GM13977 (cell line): Measurements from ENCODE around the gene PDE4B.

Source experiments
- DNase-seq: peaks from one replicate; pipeline ENCODE4 v3.0.0; 2012; ENCODE audit warnings: low spot score
- in situ Hi-C: fragments of 300-500 bp; cut with MboI; formaldehyde crosslinking; loops from one replicate; pipeline ENCODE4 v1.12.0; 2022; ENCODE audit warnings: low sequenced_read_pairs, low pct_unique_long_range_greater_than_20kb, mixed read lengths, inconsistent platforms; ENCODE audit not compliant: unreplicated experiment
- TF ChIP-seq, protein P1 (sequence below): IDR thresholded peaks from 2 replicates; pipeline ENCODE4 v1.5.1; 2012; ENCODE audit warnings: mild to moderate bottlenecking, control low read depth; ENCODE audit not compliant: insufficient read depth; ENCODE audit errors: extremely low read depth, missing control alignments

PDE4B gene

DNA sequence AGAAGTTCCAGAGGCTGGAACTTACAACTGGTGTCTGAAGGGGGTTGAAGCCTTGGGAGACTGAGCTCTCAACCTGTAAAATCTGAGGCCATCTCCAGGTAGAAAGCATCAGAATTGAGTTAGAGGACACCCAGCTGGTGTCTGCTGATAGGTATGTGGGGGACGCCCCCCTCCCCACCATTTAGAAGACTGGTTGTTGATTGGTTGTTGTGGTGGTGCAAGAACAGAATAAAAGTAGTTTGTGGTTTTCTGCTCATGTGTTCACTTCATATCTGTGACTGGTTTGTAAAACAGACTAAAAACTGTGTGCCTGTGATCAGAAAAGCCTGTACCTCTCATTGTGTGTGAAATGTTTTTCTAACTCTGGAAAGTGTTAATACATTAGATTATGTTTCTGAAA, 33.2 kb upstream of the PDE4B start:
- no peak for DNase-seq
- in situ Hi-C loops: no loop called here
- TF ChIP-seq, protein P1, sequence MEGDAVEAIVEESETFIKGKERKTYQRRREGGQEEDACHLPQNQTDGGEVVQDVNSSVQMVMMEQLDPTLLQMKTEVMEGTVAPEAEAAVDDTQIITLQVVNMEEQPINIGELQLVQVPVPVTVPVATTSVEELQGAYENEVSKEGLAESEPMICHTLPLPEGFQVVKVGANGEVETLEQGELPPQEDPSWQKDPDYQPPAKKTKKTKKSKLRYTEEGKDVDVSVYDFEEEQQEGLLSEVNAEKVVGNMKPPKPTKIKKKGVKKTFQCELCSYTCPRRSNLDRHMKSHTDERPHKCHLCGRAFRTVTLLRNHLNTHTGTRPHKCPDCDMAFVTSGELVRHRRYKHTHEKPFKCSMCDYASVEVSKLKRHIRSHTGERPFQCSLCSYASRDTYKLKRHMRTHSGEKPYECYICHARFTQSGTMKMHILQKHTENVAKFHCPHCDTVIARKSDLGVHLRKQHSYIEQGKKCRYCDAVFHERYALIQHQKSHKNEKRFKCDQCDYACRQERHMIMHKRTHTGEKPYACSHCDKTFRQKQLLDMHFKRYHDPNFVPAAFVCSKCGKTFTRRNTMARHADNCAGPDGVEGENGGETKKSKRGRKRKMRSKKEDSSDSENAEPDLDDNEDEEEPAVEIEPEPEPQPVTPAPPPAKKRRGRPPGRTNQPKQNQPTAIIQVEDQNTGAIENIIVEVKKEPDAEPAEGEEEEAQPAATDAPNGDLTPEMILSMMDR: no peak

DNA sequence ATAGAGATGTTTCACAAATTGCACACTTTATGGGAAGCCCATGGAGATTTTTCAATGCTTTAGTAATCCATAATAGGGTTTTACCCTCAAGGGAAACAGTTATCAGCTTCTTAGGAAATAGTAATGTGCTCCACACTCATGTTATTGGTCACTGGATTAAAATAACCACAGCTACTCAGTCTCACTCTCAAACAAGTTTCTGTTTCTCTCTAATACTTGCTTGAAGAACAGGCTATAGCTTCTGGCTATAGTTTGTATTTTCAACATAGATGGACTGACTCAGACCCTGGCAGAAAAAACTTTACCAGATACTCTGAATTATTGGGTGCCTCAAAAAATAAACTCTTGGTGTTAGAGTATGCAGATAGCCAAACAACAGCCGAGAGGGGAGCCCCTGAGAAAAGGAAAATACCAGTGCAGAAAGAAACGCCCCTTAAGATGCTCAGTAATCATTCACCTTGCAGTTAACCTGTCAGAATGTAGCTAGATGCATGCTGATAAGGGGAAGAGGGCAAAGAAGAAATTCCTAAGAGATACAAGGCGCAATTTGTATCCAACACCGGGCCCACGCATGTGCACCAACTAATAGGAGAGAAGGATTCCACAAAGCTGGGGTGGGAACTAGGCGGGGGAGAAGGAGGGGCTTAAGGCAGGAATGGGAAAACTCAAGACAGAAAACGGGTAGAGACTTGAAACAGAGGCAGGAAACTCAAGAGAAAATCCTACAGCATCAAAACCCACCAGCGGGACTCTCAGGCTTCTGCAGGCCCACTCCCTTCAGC, 30.4 kb upstream of the PDE4B start:
- in situ Hi-C loops: no loop called here

DNA sequence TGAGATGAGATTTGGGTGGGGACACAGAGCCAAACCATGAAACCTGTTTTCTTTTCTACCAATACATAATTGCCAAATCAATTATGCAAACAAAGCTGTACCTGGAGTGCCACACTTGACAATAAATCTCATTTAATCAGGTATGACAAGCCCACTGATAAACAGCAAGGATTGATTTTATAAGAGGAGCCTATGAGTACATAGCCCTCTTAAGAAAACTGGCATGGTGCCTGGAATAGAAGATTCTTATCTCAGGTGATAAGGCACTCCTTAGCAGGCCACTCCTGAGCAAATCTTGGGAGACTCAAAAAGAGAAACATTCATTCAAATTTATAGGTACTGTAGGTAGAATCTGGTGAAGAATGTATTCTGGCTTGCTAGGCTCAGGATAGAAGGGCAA, 28.6 kb upstream of the PDE4B start:
- in situ Hi-C loops: no loop called here
- TF ChIP-seq, protein P1: no peak
- no peak for DNase-seq

More for the DNA sequence above, 30.4 kb upstream of the PDE4B start:
- TF ChIP-seq, protein P1: no peak
- DNase-seq: no peak

DNA sequence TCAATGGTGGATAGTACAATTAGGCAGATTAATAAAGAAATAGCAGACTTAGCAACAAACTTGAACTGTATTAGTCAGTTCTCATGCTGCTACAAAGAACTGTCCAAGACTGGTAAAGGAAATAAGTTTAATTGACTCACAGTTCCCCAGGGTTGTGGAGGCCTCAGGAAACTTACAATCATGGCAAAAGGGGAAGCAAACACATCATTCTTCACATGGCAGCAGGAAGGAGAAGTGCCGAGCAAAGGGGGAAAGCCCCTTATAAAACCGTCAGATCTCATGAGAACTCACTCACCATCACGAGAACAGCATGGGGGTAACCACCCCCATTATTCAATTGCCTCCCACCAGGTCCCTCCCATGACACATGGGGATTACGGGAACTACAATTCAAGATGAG, 27.1 kb upstream of the PDE4B start:
- in situ Hi-C loops: no loop called here
- DNase-seq: no peak
- TF ChIP-seq, protein P1: no peak

DNA sequence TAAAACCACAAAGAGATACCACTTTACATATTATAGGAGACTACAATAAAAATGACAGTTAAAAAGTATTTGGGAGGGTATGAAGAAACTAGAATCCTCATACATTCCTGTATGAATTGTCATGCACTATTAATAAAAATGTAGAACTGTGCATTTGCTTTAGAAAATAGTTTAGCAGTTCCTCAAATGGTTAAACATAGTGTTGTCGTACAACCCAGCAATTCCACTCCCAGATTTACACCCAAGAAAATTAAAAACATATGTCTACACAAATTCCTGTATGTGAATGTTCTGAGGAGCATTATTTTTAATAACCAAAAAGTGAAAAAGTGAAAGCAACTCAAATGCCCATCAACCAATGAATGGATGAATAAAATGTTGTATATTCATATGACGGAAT, 23.1 kb upstream of the PDE4B start:
- TF ChIP-seq, protein P1: no peak
- DNase-seq: no peak
- in situ Hi-C loops: no loop called here

DNA sequence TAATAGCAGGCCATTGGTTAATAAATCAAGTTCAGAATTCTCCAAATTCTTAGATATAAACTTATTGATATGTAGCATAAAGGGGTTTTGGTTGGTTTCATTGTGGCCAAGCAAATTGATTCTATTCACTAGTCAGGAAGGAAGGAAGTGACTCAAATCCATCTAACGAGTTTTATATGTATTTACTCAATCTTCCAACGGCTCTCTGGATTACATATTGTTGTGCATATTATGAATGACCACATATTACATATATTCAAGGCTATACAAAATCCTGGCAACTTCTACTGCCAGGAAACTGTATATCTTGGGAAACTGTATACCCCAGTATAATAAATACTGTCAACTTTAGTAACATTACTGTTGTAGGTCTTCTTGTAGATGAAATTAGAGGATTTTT, 20.1 kb upstream of the PDE4B start:
- DNase-seq: no peak
- TF ChIP-seq, protein P1: no peak
- in situ Hi-C loops: no loop called here
